Measurements from ENCODE around the gene EBF3.

- TF ChIP-seq FOXM1 (IDR thresholded peaks at IDR 0.05; ENCODE audit: borderline replicate concordance, low read depth) (no peak), TAF1 (IDR thresholded peaks at IDR 0.05; ENCODE audit: low read depth) (no peak), EP300 (IDR thresholded peaks at IDR 0.05; ENCODE audit: borderline replicate concordance) (no peak), EGR1 (IDR thresholded peaks at IDR 0.05) (no peak)
- TF ChIP-seq, protein P1, sequence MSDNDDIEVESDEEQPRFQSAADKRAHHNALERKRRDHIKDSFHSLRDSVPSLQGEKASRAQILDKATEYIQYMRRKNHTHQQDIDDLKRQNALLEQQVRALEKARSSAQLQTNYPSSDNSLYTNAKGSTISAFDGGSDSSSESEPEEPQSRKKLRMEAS (IDR thresholded peaks at IDR 0.05) = no peak
These were observed 37.7 kb downstream of the EBF3 start for GRCh38 chr10:129926066-129927055.

Measured in Ishikawa (cell line).